ENCODE results near the gene NAPA.

NAPA gene

GRCh38 chr19:47544476-47544875 is 29.6 kb upstream of the NAPA start:
- TF ChIP-seq CTCF (IDR thresholded peaks at IDR 0.05; ENCODE audit: insufficient read depth, low read length): no peak
- no peak for TF ChIP-seq REST (IDR thresholded peaks at IDR 0.05; ENCODE audit: insufficient replicate concordance, low read depth)
- no peak for TF ChIP-seq POLR2AphosphoS5 (IDR thresholded peaks at IDR 0.05; ENCODE audit: low read depth)
- no peak for TF ChIP-seq SPI1 (IDR thresholded peaks at IDR 0.05; ENCODE audit: borderline replicate concordance, low read depth)
- TF ChIP-seq GABPA (IDR thresholded peaks at IDR 0.05; ENCODE audit: low read depth): no peak
- no peak for DNase-seq (ENCODE audit: low read depth in 1 of 2, low spot score in 1 of 2)
- H3K27me3 ChIP-seq (ENCODE audit: insufficient read depth, poor library complexity, severe bottlenecking): peaks cover 19% of the 10 kb centered on the region
- no peak overlapping the region for H3K27ac ChIP-seq (replicated peaks)
- no peak overlapping the region for H3K4me3 ChIP-seq (replicated peaks; ENCODE audit: insufficient read depth, low read length)

GRCh38 chr19:47544075-47544474 is 29.2 kb upstream of the NAPA start:
- DNase-seq (ENCODE audit: low read depth in 1 of 2, low spot score in 1 of 2): no peak
- no peak overlapping the region for H3K27ac ChIP-seq (replicated peaks)
- H3K4me3 ChIP-seq (replicated peaks; ENCODE audit: insufficient read depth, low read length): no peak overlapping the region
- H3K27me3 ChIP-seq (ENCODE audit: insufficient read depth, poor library complexity, severe bottlenecking): peaks cover 19% of the 10 kb centered on the region
- no peak for TF ChIP-seq GABPA (IDR thresholded peaks at IDR 0.05; ENCODE audit: low read depth)
- no peak for TF ChIP-seq CTCF (IDR thresholded peaks at IDR 0.05; ENCODE audit: insufficient read depth, low read length)
- TF ChIP-seq SPI1 (IDR thresholded peaks at IDR 0.05; ENCODE audit: borderline replicate concordance, low read depth): no peak
- TF ChIP-seq POLR2AphosphoS5 (IDR thresholded peaks at IDR 0.05; ENCODE audit: low read depth): no peak
- no peak for TF ChIP-seq REST (IDR thresholded peaks at IDR 0.05; ENCODE audit: insufficient replicate concordance, low read depth)

GRCh38 chr19:47542030-47542475 is 27.2 kb upstream of the NAPA start:
- no peak for TF ChIP-seq REST (IDR thresholded peaks at IDR 0.05; ENCODE audit: insufficient replicate concordance, low read depth)
- Histone ChIP-seq H3K27ac (replicated peaks) (no peak overlapping the region), H3K4me3 (replicated peaks; ENCODE audit: insufficient read depth, low read length) (no peak overlapping the region), H3K27me3 (ENCODE audit: insufficient read depth, poor library complexity, severe bottlenecking) (peaks cover 16% of the 10 kb centered on the region)
- no peak for DNase-seq (ENCODE audit: low read depth in 1 of 2, low spot score in 1 of 2)

- H3K27me3 ChIP-seq (ENCODE audit: insufficient read depth, poor library complexity, severe bottlenecking): peaks cover 13% of the 10 kb centered on the region
- H3K4me3 ChIP-seq (replicated peaks; ENCODE audit: insufficient read depth, low read length): no peak overlapping the region
- no peak for TF ChIP-seq GABPA (IDR thresholded peaks at IDR 0.05; ENCODE audit: low read depth)
- TF ChIP-seq REST (IDR thresholded peaks at IDR 0.05; ENCODE audit: insufficient replicate concordance, low read depth): no peak
- no peak for TF ChIP-seq SPI1 (IDR thresholded peaks at IDR 0.05; ENCODE audit: borderline replicate concordance, low read depth)
- no peak for DNase-seq (ENCODE audit: low read depth in 1 of 2, low spot score in 1 of 2)
- H3K27ac ChIP-seq (replicated peaks): no peak overlapping the region
Measured at GRCh38 chr19:47541518-47541917, 26.7 kb upstream of the NAPA start.
